H1 (cell line): ENCODE data around the gene RPL38. TPM values are rescaled to one million over a fixed set of nuclear protein-coding genes. Genes with fewer than 3 reads are reported as not detected.

ENCODE experiments used
- CTCF ChIA-PET: fragments of 300-600 bp; sonication (Branson Sonifier 250); formaldehyde crosslinking; loops from one replicate; lab custom pipeline; 2021; ENCODE audit not compliant: partially characterized antibody; lab: Charles Lee
- POLR2A ChIA-PET: fragments of 300-600 bp; sonication (Branson Sonifier 250); formaldehyde crosslinking; loops from one replicate; lab custom pipeline; 2021; ENCODE audit warnings: inconsistent platforms; ENCODE audit not compliant: partially characterized antibody; lab: Charles Lee
- DNase-seq, 2 experiments: peaks; one replicate each; pipeline versions ENCODE4 v3.0.0 to v3.0.0-alpha.2; 2010 to 2022; ENCODE audit warnings: low spot score in 2 of 2, low read depth in 1 of 2, mixed read lengths in 1 of 2
- FAIRE-seq: peaks from 2 replicates; lab custom pipeline; 2011; peaks lifted over from hg19 to GRCh38; lab: Jason Lieb, UNC
- H2AFZ ChIP-seq: 2 replicates; pipeline ENCODE4 v1.8.1; 2012; ENCODE audit warnings: low read length, inconsistent platforms
- H2AK5ac ChIP-seq: 2 replicates; pipeline ENCODE4 v1.6.1; 2013; ENCODE audit warnings: low read depth, low read length
- H2BK120ac ChIP-seq: replicated peaks from 2 replicates; pipeline ENCODE3; 2013; ENCODE audit warnings: low read depth, low read length, inconsistent platforms
- H2BK12ac ChIP-seq: 2 replicates; pipeline ENCODE4 v1.6.1; 2013; ENCODE audit warnings: low read depth, low read length
- H2BK15ac ChIP-seq: 2 replicates; pipeline ENCODE4 v1.6.1; 2013; ENCODE audit warnings: low read length
- H2BK20ac ChIP-seq: 2 replicates; pipeline ENCODE4 v1.6.1; 2013; ENCODE audit warnings: low read length
- H2BK5ac ChIP-seq: 2 replicates; pipeline ENCODE4 v1.6.1; 2013; ENCODE audit warnings: low read depth, low read length
- H3K14ac ChIP-seq: 2 replicates; pipeline ENCODE4 v1.6.1; 2013; ENCODE audit warnings: inconsistent platforms; ENCODE audit not compliant: insufficient read length
- H3K18ac ChIP-seq: 2 replicates; pipeline ENCODE4 v1.6.1; 2013; ENCODE audit warnings: low read length; ENCODE audit errors: extremely low read depth
- H3K23ac ChIP-seq: 2 replicates; pipeline ENCODE4 v1.6.1; 2013; ENCODE audit warnings: inconsistent platforms; ENCODE audit not compliant: insufficient read length
- H3K23me2 ChIP-seq: 2 replicates; pipeline ENCODE4 v1.6.1; 2013; ENCODE audit warnings: low read depth, low read length
- H3K27ac ChIP-seq: 2 replicates; pipeline ENCODE4 v1.6.1; 2011; ENCODE audit warnings: low read depth, low read length, inconsistent platforms
- H3K27me3 ChIP-seq, 4 experiments: replicated peaks in 1 of 4; 1 replicate in 1 of 4; 2 replicates in 3 of 4; pipeline versions ENCODE4 v1.6.1 to v1.8.1; 2011 to 2013; ENCODE audit warnings: low read length in 3 of 4, mild to moderate bottlenecking in 3 of 4, inconsistent platforms in 2 of 4, mixed read lengths in 2 of 4, moderate library complexity in 1 of 4; ENCODE audit not compliant: control insufficient read depth in 3 of 4, insufficient read depth in 3 of 4; ENCODE audit errors: extremely low read depth in 1 of 4
- H3K36me3 ChIP-seq, 4 experiments: 2 replicates each; pipeline versions ENCODE4 v1.6.1 to v1.8.1; 2011 to 2013; ENCODE audit warnings: mild to moderate bottlenecking in 4 of 4, low read length in 3 of 4, moderate library complexity in 2 of 4, control low read depth in 1 of 4, inconsistent platforms in 1 of 4; ENCODE audit not compliant: insufficient read depth in 4 of 4, control insufficient read depth in 2 of 4
- H3K4ac ChIP-seq: replicated peaks from 2 replicates; pipeline ENCODE3; 2013; ENCODE audit warnings: low read length, low read depth, mixed read lengths, inconsistent platforms; ENCODE audit not compliant: insufficient read length
- H3K4me1 ChIP-seq, 4 experiments: replicated peaks in 1 of 4; 1 replicate in 1 of 4; 2 replicates in 3 of 4; pipeline versions ENCODE4 v1.6.1 to v1.8.1; 2011 to 2013; ENCODE audit warnings: low read length in 3 of 4, inconsistent platforms in 2 of 4, mixed read lengths in 1 of 4; ENCODE audit not compliant: insufficient read depth in 4 of 4, control insufficient read depth in 3 of 4
- H3K4me2 ChIP-seq, 2 experiments: 2 replicates each; pipeline versions ENCODE4 v1.6.1 to v1.8.1; 2011 to 2013; ENCODE audit warnings: low read depth in 2 of 2, low read length in 2 of 2, control low read depth in 1 of 2, inconsistent platforms in 1 of 2, mild to moderate bottlenecking in 1 of 2; ENCODE audit not compliant: insufficient read depth in 1 of 2
- H3K4me3 ChIP-seq, 4 experiments: fragments of 200-600, 300-600 bp in 1 of 4; sonication (generic), shearing (Covaris generic), sonication (Bioruptor Twin) in 1 of 4; 2 replicates each; pipeline versions ENCODE4 v1.5.1 to v1.8.1; 2011 to 2016; ENCODE audit warnings: low read length in 4 of 4, low read depth in 3 of 4, control low read depth in 2 of 4, inconsistent platforms in 2 of 4, mild to moderate bottlenecking in 2 of 4, mixed read lengths in 1 of 4, moderate library complexity in 1 of 4; ENCODE audit not compliant: insufficient read depth in 2 of 4; ENCODE audit errors: extremely low read depth in 1 of 4
- H3K56ac ChIP-seq: replicated peaks from 2 replicates; pipeline ENCODE3; 2013; ENCODE audit warnings: low read depth, mild to moderate bottlenecking, mixed read lengths, low read length, inconsistent platforms; ENCODE audit not compliant: insufficient read length
- H3K79me1 ChIP-seq: 2 replicates; pipeline ENCODE4 v1.6.1; 2013; ENCODE audit warnings: low read depth, low read length, control low read depth
- H3K79me2 ChIP-seq, 2 experiments: 2 replicates each; pipeline versions ENCODE4 v1.6.1 to v1.8.1; 2012 to 2013; ENCODE audit warnings: low read length in 2 of 2, mild to moderate bottlenecking in 2 of 2, inconsistent platforms in 1 of 2; ENCODE audit not compliant: insufficient read depth in 2 of 2, control insufficient read depth in 1 of 2
- H3K9ac ChIP-seq, 4 experiments: replicated peaks in 1 of 4; 1 replicate in 1 of 4; 2 replicates in 3 of 4; pipeline versions ENCODE4 v1.6.1 to v1.8.1; 2011 to 2013; ENCODE audit warnings: low read depth in 3 of 4, low read length in 3 of 4, control low read depth in 2 of 4, mild to moderate bottlenecking in 2 of 4, moderate library complexity in 2 of 4, inconsistent platforms in 1 of 4; ENCODE audit errors: extremely low read depth in 1 of 4
- H3K9me3 ChIP-seq, 2 experiments: 2 replicates each; pipeline versions ENCODE4 v1.6.1 to v1.8.1; 2012 to 2013; ENCODE audit warnings: mild to moderate bottlenecking in 2 of 2, moderate library complexity in 2 of 2, control low read depth in 1 of 2, inconsistent platforms in 1 of 2, low read depth in 1 of 2, low read length in 1 of 2, mixed read lengths in 1 of 2; ENCODE audit not compliant: insufficient read depth in 2 of 2
- H4K20me1 ChIP-seq, 2 experiments: replicated peaks in 1 of 2; 2 replicates each; pipeline versions ENCODE3 to v1.8.1; 2011 to 2013; ENCODE audit warnings: inconsistent platforms in 2 of 2, low read length in 2 of 2, mild to moderate bottlenecking in 1 of 2; ENCODE audit not compliant: insufficient read depth in 2 of 2, control insufficient read depth in 1 of 2
- H4K5ac ChIP-seq: 2 replicates; pipeline ENCODE4 v1.6.1; 2013; ENCODE audit warnings: low read length, low read depth, mixed read lengths, inconsistent platforms; ENCODE audit not compliant: insufficient read length
- H4K8ac ChIP-seq: 2 replicates; pipeline ENCODE4 v1.8.0; 2013; ENCODE audit warnings: mild to moderate bottlenecking, moderate library complexity, low read length, inconsistent platforms; ENCODE audit not compliant: insufficient read depth; ENCODE audit errors: extremely low read depth
- H4K91ac ChIP-seq: replicated peaks from 2 replicates; pipeline ENCODE3; 2013; ENCODE audit warnings: low read length, mixed read lengths, inconsistent platforms; ENCODE audit not compliant: insufficient read length
- BCL11A ChIP-seq, 2 experiments: IDR thresholded peaks; one replicate each; pipeline ENCODE4 v1.6.1; 2011; ENCODE audit warnings: low read depth in 2 of 2, low read length in 2 of 2, mild to moderate bottlenecking in 2 of 2
- CBX5 ChIP-seq: fragments of 300-800, 300-1000 bp; sonication (generic); IDR thresholded peaks from 2 replicates; pipeline ENCODE4 v1.7.1; 2016; ENCODE audit warnings: antibody characterized with exemption, low read length, low read depth
- CTCF ChIP-seq, 3 experiments: IDR thresholded peaks; 1 replicate in 2 of 3; 2 replicates in 1 of 3; pipeline versions ENCODE4 v1.5.1 to v1.6.1; 2011; ENCODE audit warnings: low read length in 3 of 3, mild to moderate bottlenecking in 3 of 3, inconsistent platforms in 2 of 3, low read depth in 1 of 3, moderate library complexity in 1 of 3; ENCODE audit not compliant: insufficient read depth in 1 of 3; ENCODE audit errors: control extremely low read depth in 1 of 3
- GTF2F1 ChIP-seq: IDR thresholded peaks from 2 replicates; pipeline ENCODE4 v1.6.1; 2012; ENCODE audit warnings: low read depth, low read length, improper control_type of control experiment, borderline replicate concordance
- HDAC6 ChIP-seq: IDR thresholded peaks from one replicate; pipeline ENCODE4 v1.7.1; 2012; ENCODE audit warnings: low read depth, mild to moderate bottlenecking, inconsistent platforms, low read length, moderate library complexity
- PHF8 ChIP-seq: fragments of 200-600 bp; sonication (generic); conservative IDR thresholded peaks from 2 replicates; pipeline ENCODE4 v1.7.1; 2012; ENCODE audit warnings: low read depth, mild to moderate bottlenecking, inconsistent platforms, low read length, moderate library complexity
- SIN3A ChIP-seq, 2 experiments: IDR thresholded peaks in 1 of 2; conservative IDR thresholded peaks in 1 of 2; 2 replicates each; pipeline ENCODE4 v1.6.1; 2011 to 2012; ENCODE audit warnings: low read length in 2 of 2, improper control_type of control experiment in 1 of 2, low read depth in 1 of 2, mild to moderate bottlenecking in 1 of 2
- TBP ChIP-seq: IDR thresholded peaks from 2 replicates; pipeline ENCODE4 v1.6.1; 2011; ENCODE audit warnings: low read depth, low read length, improper control_type of control experiment
- TCF12 ChIP-seq: IDR thresholded peaks from 2 replicates; pipeline ENCODE4 v1.6.1; 2011; ENCODE audit warnings: low read depth, mild to moderate bottlenecking, low read length
- WGBS, 2 experiments: shearing (Covaris generic) in 1 of 2; methylation state at CpG; one replicate each; pipeline versions ENCODE4 v1.1.6 to v1.1.7; 2013 to 2015; ENCODE audit warnings: low lambda C conversion rate in 2 of 2, mixed read lengths in 2 of 2, inconsistent platforms in 1 of 2, low coverage in 1 of 2, missing lambda C conversion rate in 1 of 2; ENCODE audit not compliant: insufficient replicate concordance in 2 of 2, insufficient coverage in 1 of 2, insufficient read length in 1 of 2; ENCODE audit errors: extremely low coverage in 1 of 2, missing lambda C conversion rate in 1 of 2; 5-methylcytosine and 5-hydroxymethylcytosine counted together
- polyA plus RNA-seq, 7 experiments: library from polyadenylated mRNA; depleted of rRNA in 3 of 7; stranded (reverse) in 5 of 7; unstranded in 2 of 7; fragments of >200 nt in 5 of 7; fragments of 200-250 nt in 2 of 7; gene quantifications; 1 replicate in 5 of 7; 2 replicates in 1 of 7; 4 replicates in 1 of 7; pipeline versions ENCODE4 v1.2.1 to v1.2.3, GENCODE V29; 2011 to 2013; ENCODE audit warnings: missing spikeins in 2 of 7, mixed read lengths in 2 of 7
- total RNA-seq: library from RNA; stranded (reverse); fragmentation: NEBNext Ultra II Directional; extraction: Animal tissue kit (Norgen Biotek cat#: 25700); gene quantifications from 2 replicates; pipeline ENCODE4 v1.2.1, GENCODE V29; 2021
- TF ChIP-seq, protein P1 (sequence below): IDR thresholded peaks from 2 replicates; pipeline ENCODE4 v1.6.1; 2011; ENCODE audit warnings: low read length, improper control_type of control experiment

The RPL38 gene
- total and polyA plus RNA-seq, 2 of the 8 experiments (the other 6 are each of a cell fraction or from before 2014, with no cell fraction given), result 412 to 1,195 TPM

DNA sequence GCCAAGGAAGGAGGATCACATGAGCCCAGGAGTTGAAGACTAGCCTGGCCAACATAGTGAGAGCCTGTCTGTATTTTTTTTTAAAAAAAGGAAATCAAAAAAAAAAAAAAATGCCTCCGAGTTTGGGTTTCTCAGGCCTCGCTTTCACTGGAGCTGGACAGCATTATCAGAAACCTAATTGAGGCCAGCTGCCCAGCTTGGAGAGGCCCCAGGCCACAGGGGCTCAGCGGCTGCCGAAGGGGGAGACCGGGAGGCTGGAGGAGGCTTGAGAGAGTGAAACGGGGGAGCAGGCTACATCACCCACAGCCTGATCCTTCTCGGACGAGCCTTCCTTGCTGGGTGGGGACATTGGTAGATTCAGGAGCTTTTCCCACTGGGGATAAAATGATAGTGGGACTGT, 15.0 kb downstream of the RPL38 start:
- no peak overlapping the region for H3K27ac ChIP-seq
- no peak overlapping the region for H2BK15ac ChIP-seq
- no peaks in the 10 kb centered on the region; the same call in 1 of the 2 replicates for H3K79me1 ChIP-seq
- H2BK120ac ChIP-seq, result no peak overlapping the region
- H3K9me3 ChIP-seq, result no peaks in the 10 kb centered on the region
- no peak overlapping the region for H2BK12ac ChIP-seq
- peaks cover 0 to 1% of the 10 kb centered on the region in 2 experiments for H4K20me1 ChIP-seq
- no peak overlapping the region for H2BK5ac ChIP-seq
- no peak overlapping the region for H2AFZ ChIP-seq
- H2BK20ac ChIP-seq, result no peak overlapping the region
- FAIRE-seq (no peak), DNase-seq (no peak)
- H3K4me1 ChIP-seq, result peaks cover 0 to 7% (median 0%) of the 10 kb centered on the region in 4 experiments; a peak in 3 of 7 replicates
- H3K4me2 ChIP-seq, result no peak overlapping the region
- H2AK5ac ChIP-seq, result no peak overlapping the region
- peaks cover 6% of the 10 kb centered on the region for H3K23me2 ChIP-seq
- 94% methylated on average over 7 of the region's 8 CpGs; no CpG with 5 or more reads in 1 of the 2 experiments for WGBS, 2 experiments
- peaks cover 0 to 10% (median 5%) of the 10 kb centered on the region in 4 experiments; a peak in 5 of 7 replicates for H3K27me3 ChIP-seq
- H3K79me2 ChIP-seq, result no peaks in the 10 kb centered on the region
- H4K5ac ChIP-seq, result no peak overlapping the region
- no peak overlapping the region for H3K56ac ChIP-seq
- no peaks in the 10 kb centered on the region for H3K36me3 ChIP-seq
- no peak overlapping the region for H3K4me3 ChIP-seq
- H3K4ac ChIP-seq, result no peak overlapping the region
- H3K23ac ChIP-seq, result no peak overlapping the region
- ChIA-PET POLR2A (interaction anchor here (1.1 to 2.0 kb wide), 2 partner anchors 10 to 12 kb away, joined by 3 to 9 read pairs; no protein-coding TSS in a partner anchor), CTCF (interaction anchor here (0.7 kb wide), 1 partner anchor 41 kb away, joined by 3 read pairs; no protein-coding TSS in a partner anchor)
- H4K91ac ChIP-seq, result no peak overlapping the region
- no peak overlapping the region for H4K8ac ChIP-seq
- H3K14ac ChIP-seq, result no peak overlapping the region
- no peak overlapping the region for H3K9ac ChIP-seq
- H3K18ac ChIP-seq, result no peak overlapping the region
- TF ChIP-seq CBX5, result no peak
- no peak for TF ChIP-seq PHF8
- no peak for TF ChIP-seq HDAC6
- no peak for TF ChIP-seq GTF2F1
- TF ChIP-seq, protein P1, sequence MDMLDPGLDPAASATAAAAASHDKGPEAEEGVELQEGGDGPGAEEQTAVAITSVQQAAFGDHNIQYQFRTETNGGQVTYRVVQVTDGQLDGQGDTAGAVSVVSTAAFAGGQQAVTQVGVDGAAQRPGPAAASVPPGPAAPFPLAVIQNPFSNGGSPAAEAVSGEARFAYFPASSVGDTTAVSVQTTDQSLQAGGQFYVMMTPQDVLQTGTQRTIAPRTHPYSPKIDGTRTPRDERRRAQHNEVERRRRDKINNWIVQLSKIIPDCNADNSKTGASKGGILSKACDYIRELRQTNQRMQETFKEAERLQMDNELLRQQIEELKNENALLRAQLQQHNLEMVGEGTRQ, result no peak
- TF ChIP-seq TCF12, result no peak
- TF ChIP-seq BCL11A (IDR thresholded peaks at IDR 0.05; ENCODE audit: low read depth in 2 of 2, low read length in 2 of 2), result no peak
- no peak for TF ChIP-seq TBP
- no peak for TF ChIP-seq SIN3A (conservative IDR thresholded peaks at IDR 0.05 in 1 of 2, IDR thresholded peaks at IDR 0.05 in 1 of 2; ENCODE audit: low read depth in 1 of 2, low read length in 2 of 2)
- no peak for TF ChIP-seq CTCF (IDR thresholded peaks at IDR 0.05; ENCODE audit: control extremely low read depth in 1 of 3, insufficient read depth in 1 of 3, low read depth in 1 of 3, low read length in 3 of 3)
